IMR-90 (cell line): ENCODE results near the gene LBH. TPM values are rescaled to one million over a fixed set of nuclear protein-coding genes. Genes with fewer than 3 reads are reported as not detected.
A peak's percentile ranks its signal among the peaks of the same experiment; 100 is the strongest.

ENCODE experiments used
- ATAC-seq: fragments of 200-7000 bp; cut with Tn5 transposase; 2 replicates; pipeline ENCODE4 v1.9.1; 2020; ENCODE audit warnings: low read depth, mild to moderate bottlenecking, moderate library complexity
- BruUV-seq: library from RNA; stranded (reverse); fragments of 400-500 nt; replicated peaks from 2 replicates; lab custom pipeline; 2021; lab: Mats Ljungman, UMichigan
- CTCF ChIA-PET: fragments of 300-600 bp; formaldehyde crosslinking; extraction: SDS; loops from one replicate; lab custom pipeline; 2021; ENCODE audit warnings: antibody characterized with exemption; lab: Yijun Ruan, JAX
- POLR2A ChIA-PET: fragments of 300-600 bp; sonication (Branson Sonifier 250); formaldehyde crosslinking; loops from one replicate; lab custom pipeline; 2022; ENCODE audit warnings: antibody characterized with exemption; ENCODE audit not compliant: unreplicated experiment; lab: Charles Lee
- DNase-seq: peaks from one replicate; pipeline ENCODE4 v3.0.0; 2013
- H2AFZ ChIP-seq: replicated peaks from 2 replicates; pipeline ENCODE3; 2013; ENCODE audit warnings: low read length, mild to moderate bottlenecking; ENCODE audit not compliant: poor library complexity
- H2AK5ac ChIP-seq: 2 replicates; pipeline ENCODE4 v1.6.1; 2013; ENCODE audit warnings: low read depth, low read length, inconsistent platforms
- H2AK9ac ChIP-seq: replicated peaks from 2 replicates; pipeline ENCODE3; 2013; ENCODE audit warnings: mild to moderate bottlenecking, low read depth, low read length, moderate library complexity; ENCODE audit not compliant: poor library complexity
- H2BK120ac ChIP-seq: 2 replicates; pipeline ENCODE4 v1.6.1; 2013; ENCODE audit warnings: low read depth, low read length, inconsistent platforms
- H2BK15ac ChIP-seq: 3 replicates; pipeline ENCODE4 v1.6.1; 2013; ENCODE audit warnings: low read depth, low read length, inconsistent platforms
- H2BK20ac ChIP-seq: 2 replicates; pipeline ENCODE4 v1.6.1; 2013; ENCODE audit warnings: low read depth, mild to moderate bottlenecking, inconsistent platforms, low read length, moderate library complexity
- H2BK5ac ChIP-seq: 2 replicates; pipeline ENCODE4 v1.6.1; 2013; ENCODE audit warnings: mild to moderate bottlenecking, low read depth, low read length, inconsistent platforms; ENCODE audit not compliant: poor library complexity, severe bottlenecking
- H3K14ac ChIP-seq: replicated peaks from 2 replicates; pipeline ENCODE4 v1.6.1; 2013; ENCODE audit warnings: low read depth, low read length, inconsistent platforms
- H3K18ac ChIP-seq: 2 replicates; pipeline ENCODE4 v1.6.1; 2013; ENCODE audit warnings: low read depth, low read length, control low read depth
- H3K23ac ChIP-seq: 2 replicates; pipeline ENCODE4 v1.6.1; 2013; ENCODE audit warnings: low read depth, low read length, inconsistent platforms
- H3K27ac ChIP-seq: 2 replicates; pipeline ENCODE4 v1.5.1; 2013; ENCODE audit warnings: mild to moderate bottlenecking, control low read depth, low read length; ENCODE audit not compliant: insufficient read depth
- H3K27me3 ChIP-seq: 2 replicates; pipeline ENCODE4 v1.6.1; 2013; ENCODE audit warnings: low read length; ENCODE audit not compliant: control insufficient read depth, insufficient read depth
- H3K36me3 ChIP-seq: 2 replicates; pipeline ENCODE4 v1.6.1; 2013; ENCODE audit warnings: low read length, mixed read lengths; ENCODE audit not compliant: control insufficient read depth, insufficient read depth
- H3K4ac ChIP-seq: 2 replicates; pipeline ENCODE4 v1.6.1; 2013; ENCODE audit warnings: low read depth, low read length, inconsistent platforms
- H3K4me1 ChIP-seq: 2 replicates; pipeline ENCODE4 v1.6.1; 2013; ENCODE audit warnings: low read length, mixed read lengths; ENCODE audit not compliant: control insufficient read depth, insufficient read depth
- H3K4me2 ChIP-seq: 2 replicates; pipeline ENCODE4 v1.6.1; 2013; ENCODE audit warnings: low read depth, mild to moderate bottlenecking, control low read depth, low read length, moderate library complexity
- H3K4me3 ChIP-seq: 2 replicates; pipeline ENCODE4 v1.5.1; 2013; ENCODE audit warnings: low read depth, mild to moderate bottlenecking, control low read depth, low read length, moderate library complexity; ENCODE audit not compliant: insufficient read depth
- H3K56ac ChIP-seq: 2 replicates; pipeline ENCODE4 v1.6.1; 2013; ENCODE audit warnings: low read length, inconsistent platforms; ENCODE audit not compliant: insufficient read depth; ENCODE audit errors: extremely low read depth
- H3K79me1 ChIP-seq, 2 experiments: 2 replicates each; pipeline ENCODE4 v1.6.1; 2013; ENCODE audit warnings: low read length in 2 of 2, inconsistent platforms in 1 of 2, low read depth in 1 of 2
- H3K9ac ChIP-seq: 2 replicates; pipeline ENCODE4 v1.6.1; 2013; ENCODE audit warnings: low read depth, low read length, control low read depth
- H3K9me1 ChIP-seq: 2 replicates; pipeline ENCODE4 v1.6.1; 2013; ENCODE audit warnings: low read length, inconsistent platforms; ENCODE audit not compliant: insufficient read depth
- H3K9me3 ChIP-seq: 2 replicates; pipeline ENCODE4 v1.6.1; 2013; ENCODE audit warnings: low read length; ENCODE audit not compliant: control insufficient read depth, insufficient read depth
- H4K20me1 ChIP-seq: 2 replicates; pipeline ENCODE4 v1.6.1; 2013; ENCODE audit warnings: low read length, inconsistent platforms; ENCODE audit not compliant: insufficient read depth
- H4K5ac ChIP-seq: 2 replicates; pipeline ENCODE4 v1.6.1; 2013; ENCODE audit warnings: mild to moderate bottlenecking, low read depth, low read length, control low read depth
- H4K8ac ChIP-seq, 2 experiments: 2 replicates each; pipeline ENCODE4 v1.6.1; 2013; ENCODE audit warnings: low read depth in 2 of 2, low read length in 2 of 2, control low read depth in 1 of 2, inconsistent platforms in 1 of 2
- H4K91ac ChIP-seq: 2 replicates; pipeline ENCODE4 v1.6.1; 2013; ENCODE audit warnings: low read depth, low read length, inconsistent platforms; ENCODE audit not compliant: insufficient read depth
- BHLHE40 ChIP-seq: fragments of 150-350 bp; IDR thresholded peaks from 2 replicates; pipeline ENCODE4 v1.6.1; 2016; ENCODE audit warnings: mild to moderate bottlenecking, low read depth, low read length
- CEBPB ChIP-seq: IDR thresholded peaks from 2 replicates; pipeline ENCODE4 v1.6.1; 2012; ENCODE audit warnings: low read depth, low read length, improper control_type of control experiment
- CHD1 ChIP-seq: IDR thresholded peaks from 2 replicates; pipeline ENCODE4 v1.6.1; 2012; ENCODE audit warnings: low read depth, low read length, improper control_type of control experiment
- FOS ChIP-seq: fragments of 150-350 bp; IDR thresholded peaks from 2 replicates; pipeline ENCODE4 v1.6.1; 2016; ENCODE audit warnings: low read depth, low read length
- MAFK ChIP-seq: IDR thresholded peaks from 2 replicates; pipeline ENCODE4 v1.6.1; 2012; ENCODE audit warnings: low read depth, low read length, improper control_type of control experiment
- MAZ ChIP-seq: IDR thresholded peaks from 2 replicates; pipeline ENCODE4 v1.6.1; 2012; ENCODE audit warnings: low read depth, mild to moderate bottlenecking, low read length, improper control_type of control experiment, moderate library complexity, borderline replicate concordance
- MXI1 ChIP-seq: IDR thresholded peaks from 2 replicates; pipeline ENCODE4 v1.6.1; 2012; ENCODE audit warnings: low read depth, mild to moderate bottlenecking, low read length, moderate library complexity, borderline replicate concordance
- NFE2L2 ChIP-seq: fragments of 150-350 bp; IDR thresholded peaks from 2 replicates; pipeline ENCODE4 v1.6.1; 2016; ENCODE audit warnings: low read depth, mild to moderate bottlenecking, low read length
- POLR2A ChIP-seq: IDR thresholded peaks from 2 replicates; pipeline ENCODE4 v1.6.1; 2012; ENCODE audit warnings: mild to moderate bottlenecking, low read depth, low read length
- RAD21 ChIP-seq: IDR thresholded peaks from 2 replicates; pipeline ENCODE4 v1.6.1; 2012; ENCODE audit warnings: low read length, improper control_type of control experiment
- RCOR1 ChIP-seq: IDR thresholded peaks from 2 replicates; pipeline ENCODE4 v1.6.1; 2012; ENCODE audit warnings: mild to moderate bottlenecking, low read length, improper control_type of control experiment; ENCODE audit not compliant: insufficient replicate concordance
- RFX5 ChIP-seq: IDR thresholded peaks from 2 replicates; pipeline ENCODE4 v1.8.0; 2012; ENCODE audit warnings: low read depth, mild to moderate bottlenecking, low read length, moderate library complexity
- SMC3 ChIP-seq: fragments of 150-350 bp; IDR thresholded peaks from 2 replicates; pipeline ENCODE4 v1.6.1; 2016; ENCODE audit warnings: low read depth, mild to moderate bottlenecking, antibody characterized with exemption, low read length, moderate library complexity
- WGBS, 2 experiments: methylation state at CpG; one replicate each; pipeline versions ENCODE4 v1.1.5 to v1.1.7; 2013; ENCODE audit warnings: missing lambda C conversion rate in 2 of 2; ENCODE audit not compliant: insufficient read length in 1 of 2; ENCODE audit errors: extremely low coverage in 2 of 2; 5-methylcytosine and 5-hydroxymethylcytosine counted together
- dilution Hi-C: fragments of 300-500 bp; cut with HindIII; formaldehyde crosslinking; loops from one replicate; pipeline ENCODE4 v1.14.3; 2018; ENCODE audit warnings: low sequenced_read_pairs; ENCODE audit not compliant: unreplicated experiment
- in situ Hi-C: fragments of 300-500 bp; cut with MboI; formaldehyde crosslinking; loops from 3 replicates; pipeline ENCODE4 v1.14.3; 2019; ENCODE audit warnings: low sequenced_read_pairs, inconsistent platforms, mixed read lengths
- intact Hi-C: fragments of 100-400 bp; cut with micrococcal nuclease; formaldehyde crosslinking; loops from 2 replicates; pipeline ENCODE4 v1.10.0; 2022
- polyA plus RNA-seq, 3 experiments: library from polyadenylated mRNA; depleted of rRNA; stranded (reverse); fragments of >200 nt; gene quantifications; 2 replicates each; pipeline ENCODE4 v1.2.3, GENCODE V29; 2012; ENCODE audit warnings: low replicate concordance in 1 of 3
- total RNA-seq: library from RNA; depleted of rRNA; stranded (reverse); fragments of >200 nt; gene quantifications from 2 replicates; pipeline ENCODE4 v1.2.3, GENCODE V29; 2012
- TF ChIP-seq, protein P1 (sequence below): fragments of 150-350 bp; IDR thresholded peaks from 2 replicates; pipeline ENCODE4 v1.6.1; 2017; ENCODE audit warnings: mild to moderate bottlenecking, antibody characterized with exemption, low read length, low read depth
- TF ChIP-seq, protein P2 (sequence below): fragments of 150-350 bp; IDR thresholded peaks from 2 replicates; pipeline ENCODE4 v1.6.1; 2016; ENCODE audit warnings: low read depth, mild to moderate bottlenecking, low read length, moderate library complexity, borderline replicate concordance

Gene LBH
- total and polyA plus RNA-seq, 2 of the 4 experiments (the other 2 are of a cell fraction), result 158 to 202 TPM

- H3K4me2 ChIP-seq, result peak overlapping the region; percentile 51
- peak; percentile 50 for ATAC-seq
- TF ChIP-seq, protein P1, sequence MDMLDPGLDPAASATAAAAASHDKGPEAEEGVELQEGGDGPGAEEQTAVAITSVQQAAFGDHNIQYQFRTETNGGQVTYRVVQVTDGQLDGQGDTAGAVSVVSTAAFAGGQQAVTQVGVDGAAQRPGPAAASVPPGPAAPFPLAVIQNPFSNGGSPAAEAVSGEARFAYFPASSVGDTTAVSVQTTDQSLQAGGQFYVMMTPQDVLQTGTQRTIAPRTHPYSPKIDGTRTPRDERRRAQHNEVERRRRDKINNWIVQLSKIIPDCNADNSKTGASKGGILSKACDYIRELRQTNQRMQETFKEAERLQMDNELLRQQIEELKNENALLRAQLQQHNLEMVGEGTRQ, result no peak; the same call in 1 of the 2 replicates
- TF ChIP-seq CEBPB, result peak; percentile 71; the same call in 1 of the 2 replicates
- peak; percentile 53 for TF ChIP-seq SMC3
- no peak for TF ChIP-seq RCOR1
- TF ChIP-seq MXI1, result no peak
- no peak for TF ChIP-seq NFE2L2
- TF ChIP-seq, protein P2, sequence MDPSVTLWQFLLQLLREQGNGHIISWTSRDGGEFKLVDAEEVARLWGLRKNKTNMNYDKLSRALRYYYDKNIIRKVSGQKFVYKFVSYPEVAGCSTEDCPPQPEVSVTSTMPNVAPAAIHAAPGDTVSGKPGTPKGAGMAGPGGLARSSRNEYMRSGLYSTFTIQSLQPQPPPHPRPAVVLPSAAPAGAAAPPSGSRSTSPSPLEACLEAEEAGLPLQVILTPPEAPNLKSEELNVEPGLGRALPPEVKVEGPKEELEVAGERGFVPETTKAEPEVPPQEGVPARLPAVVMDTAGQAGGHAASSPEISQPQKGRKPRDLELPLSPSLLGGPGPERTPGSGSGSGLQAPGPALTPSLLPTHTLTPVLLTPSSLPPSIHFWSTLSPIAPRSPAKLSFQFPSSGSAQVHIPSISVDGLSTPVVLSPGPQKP, result no peak
- TF ChIP-seq POLR2A, result no peak
- no peak for TF ChIP-seq BHLHE40
- no peak for TF ChIP-seq RFX5
- TF ChIP-seq MAZ, result no peak
- TF ChIP-seq FOS, result no peak
- peak; percentile 70 for TF ChIP-seq RAD21
- TF ChIP-seq MAFK, result no peak
- no peak for TF ChIP-seq CHD1
These were observed 8.1 kb downstream of the LBH start for GRCh38 chr2:30239308-30239985.

More at GRCh38 chr2:30239308-30239985, 8.1 kb downstream of the LBH start:
- Histone ChIP-seq H2AK5ac (peak overlapping the region; percentile 37; the same call in 1 of the 2 replicates), H4K8ac (peak overlapping the region in 1 of 2 experiments; percentile 36; a peak in 2 of 4 replicates), H3K9me1 (peaks cover 56% of the 10 kb centered on the region), H2AFZ (peak overlapping the region; percentile 38), H2BK15ac (no peak overlapping the region), H4K20me1 (peaks cover 92% of the 10 kb centered on the region), H2BK120ac (no peak overlapping the region), H3K18ac (peak overlapping the region; percentile 25; the same call in 1 of the 2 replicates), H2BK20ac (no peak overlapping the region), H3K9ac (peak overlapping the region; percentile 20), H3K79me1 (peaks cover 4 to 85% of the 10 kb centered on the region in 2 experiments; a peak in 2 of 4 replicates), H3K27ac (peak overlapping the region; percentile 63; the same call in 1 of the 2 replicates), H3K36me3 (peaks cover 83% of the 10 kb centered on the region), H3K23ac (0 out of 2 replicates have a peak overlapping the region, but pooled peaks have one; percentile 39), H3K4me1 (peaks cover 51% of the 10 kb centered on the region), H4K91ac (no peak overlapping the region), H3K56ac (peak overlapping the region; percentile 25; the same call in 1 of the 2 replicates), H3K27me3 (no peaks in the 10 kb centered on the region), H3K4me3 (peak overlapping the region; percentile 1; the same call in 1 of the 2 replicates), H3K9me3 (no peaks in the 10 kb centered on the region), H2AK9ac (peak overlapping the region; percentile 31), H3K14ac (peak overlapping the region; percentile 22), H3K4ac (peak overlapping the region; percentile 42), H4K5ac (no peak overlapping the region; the same call in 1 of the 2 replicates), H2BK5ac (peak overlapping the region; percentile 82)
- peak; percentile 67 for DNase-seq
- CTCF ChIA-PET, result interaction anchor here (0.6 to 2.5 kb wide), 13 partner anchors 9 to 472 kb away, joined by 3 to 9 read pairs (median 4); partner anchors contain the start of gene LCLAT1
- TSS peak; percentile 0 for BruUV-seq
- dilution Hi-C loops (no loop called here), in situ Hi-C loops (no loop called here), intact Hi-C loops (loop anchor here (10.0 kb wide), 1 partner anchor 465 kb away; no protein-coding TSS in a partner anchor)
- POLR2A ChIA-PET, result interaction anchor here (0.9 to 1.5 kb wide), 2 partner anchors 75 to 1079 kb away, joined by 3 to 5 read pairs; no protein-coding TSS in a partner anchor
- 36% methylated on average over 4 of the region's 11 CpGs; no CpG with 5 or more reads in 1 of the 2 experiments for WGBS, 2 experiments
